Measurements from ENCODE around the gene ABCB11.

- TF ChIP-seq CTCF (IDR thresholded peaks at IDR 0.05), result no peak
- no peak for TF ChIP-seq POLR2A (IDR thresholded peaks at IDR 0.05)
- TF ChIP-seq EP300 (IDR thresholded peaks at IDR 0.05), result no peak
These were observed 81.8 kb downstream of the ABCB11 start for GRCh38 chr2:168949324-168949723.
